GM12892 (cell line): Measurements from ENCODE around the gene DHPS.

Experiments used
- POLR2A ChIP-seq: IDR thresholded peaks from 2 replicates; pipeline ENCODE4 v1.6.1; 2011; ENCODE audit warnings: low read depth, low read length, control low read depth
- POLR2AphosphoS5 ChIP-seq: IDR thresholded peaks from 2 replicates; pipeline ENCODE4 v1.6.1; 2011; ENCODE audit warnings: low read depth, low read length, control low read depth
- TAF1 ChIP-seq: IDR thresholded peaks from 2 replicates; pipeline ENCODE4 v1.6.1; 2011; ENCODE audit warnings: low read depth, mild to moderate bottlenecking, control low read depth, low read length, borderline replicate concordance

DNA sequence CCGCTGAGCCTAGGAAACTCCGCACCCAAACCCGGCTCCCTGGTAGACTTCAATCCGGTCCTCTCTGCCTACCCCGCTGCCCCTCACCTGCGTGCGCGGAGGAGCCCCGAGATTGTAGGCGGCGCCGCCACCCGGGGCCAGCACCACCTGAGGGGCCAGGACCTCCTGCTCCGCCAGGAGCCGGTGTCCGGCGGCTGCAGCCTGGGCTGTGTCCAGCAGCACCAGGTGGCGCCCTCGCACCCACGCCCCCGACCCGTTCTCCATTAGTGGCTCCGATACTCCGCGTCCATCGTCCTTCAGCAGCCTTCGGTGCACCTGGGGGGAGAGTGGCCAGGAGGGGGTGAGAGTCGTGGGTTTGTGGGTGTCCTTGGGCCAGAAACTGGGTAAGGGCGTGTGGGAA lies 33.6 kb downstream of the DHPS start:
- TF ChIP-seq POLR2A (no peak), POLR2AphosphoS5 (no peak), TAF1 (no peak)
